Endothelial cell of umbilical vein (primary cell): ENCODE data around the gene TNFRSF12A. TPM values are rescaled to one million over a fixed set of nuclear protein-coding genes. Genes with fewer than 3 reads are reported as not detected.

Experiments used
- BruUV-seq: library from RNA; stranded (reverse); fragments of 400-500 nt; replicated peaks from 2 replicates; lab custom pipeline; 2021; lab: Mats Ljungman, UMichigan
- CTCF ChIA-PET: fragments of 300-600, 350-600 bp; sonication (Branson Sonifier 250); formaldehyde crosslinking; loops from one replicate; lab custom pipeline; 2021; ENCODE audit warnings: antibody characterized with exemption, inconsistent platforms; lab: Charles Lee
- POLR2A ChIA-PET: fragments of 300-600, 350-600 bp; sonication (Branson Sonifier 250); formaldehyde crosslinking; loops from one replicate; lab custom pipeline; 2021; ENCODE audit warnings: antibody characterized with exemption, inconsistent platforms; lab: Charles Lee
- DNase-seq: peaks from one replicate; pipeline ENCODE4 v3.0.0-alpha.2; 2011; ENCODE audit warnings: low read depth, low spot score
- FAIRE-seq: peaks from 2 replicates; lab custom pipeline; 2011; peaks lifted over from hg19 to GRCh38; lab: Jason Lieb, UNC
- H2AFZ ChIP-seq: 2 replicates; pipeline ENCODE4 v1.6.0; 2012; ENCODE audit warnings: low read depth, low read length, control low read depth, inconsistent platforms
- H3K27ac ChIP-seq: 2 replicates; pipeline ENCODE4 v1.5.1; 2011; ENCODE audit warnings: low read depth, mild to moderate bottlenecking, control low read depth, low read length, moderate library complexity; ENCODE audit not compliant: insufficient read depth
- H3K27me3 ChIP-seq, 2 experiments: 2 replicates each; pipeline versions ENCODE4 v1.6.0 to v1.6.1; 2011; ENCODE audit warnings: low read length in 2 of 2, mixed read lengths in 1 of 2; ENCODE audit not compliant: control insufficient read depth in 2 of 2, insufficient read depth in 2 of 2
- H3K36me3 ChIP-seq, 2 experiments: 2 replicates in 1 of 2; 3 replicates in 1 of 2; pipeline ENCODE4 v1.5.1; 2011; ENCODE audit warnings: low read length in 2 of 2, mild to moderate bottlenecking in 1 of 2, moderate library complexity in 1 of 2; ENCODE audit not compliant: control insufficient read depth in 2 of 2, insufficient read depth in 2 of 2; ENCODE audit errors: extremely low read depth in 1 of 2
- H3K4me1 ChIP-seq: 3 replicates; pipeline ENCODE4 v1.5.1; 2011; ENCODE audit warnings: mild to moderate bottlenecking, low read length; ENCODE audit not compliant: control insufficient read depth, insufficient read depth; ENCODE audit errors: extremely low read depth
- H3K4me2 ChIP-seq: 2 replicates; pipeline ENCODE4 v1.6.1; 2011; ENCODE audit warnings: low read length, control low read depth, mixed read lengths; ENCODE audit not compliant: insufficient read depth
- H3K4me3 ChIP-seq, 3 experiments: fragments of 200-600 bp in 1 of 3; sonication (generic), shearing (Covaris generic) in 1 of 3; replicated peaks in 1 of 3; 2 replicates each; pipeline ENCODE4 v1.5.1; 2011 to 2016; ENCODE audit warnings: control low read depth in 3 of 3, low read length in 3 of 3, mild to moderate bottlenecking in 2 of 3, inconsistent platforms in 1 of 3, low read depth in 1 of 3, moderate library complexity in 1 of 3; ENCODE audit not compliant: insufficient read depth in 1 of 3
- H3K79me2 ChIP-seq: 2 replicates; pipeline ENCODE4 v1.6.0; 2012; ENCODE audit warnings: low read length, inconsistent platforms; ENCODE audit not compliant: control insufficient read depth, insufficient read depth
- H3K9ac ChIP-seq: replicated peaks from 2 replicates; pipeline ENCODE3; 2011; ENCODE audit warnings: low read length, control low read depth; ENCODE audit not compliant: insufficient read depth; ENCODE audit errors: extremely low read depth
- H3K9me1 ChIP-seq: replicated peaks from 3 replicates; pipeline ENCODE4 v1.6.0; 2011; ENCODE audit warnings: mild to moderate bottlenecking, low read length; ENCODE audit not compliant: control insufficient read depth, insufficient read depth; ENCODE audit errors: extremely low read depth
- H3K9me3 ChIP-seq: replicated peaks from 2 replicates; pipeline ENCODE4 v1.5.1; 2012; ENCODE audit warnings: low read length, inconsistent platforms; ENCODE audit not compliant: control insufficient read depth, insufficient read depth
- H4K20me1 ChIP-seq: replicated peaks from 2 replicates; pipeline ENCODE3; 2011; ENCODE audit warnings: mild to moderate bottlenecking, low read length; ENCODE audit not compliant: control insufficient read depth, insufficient read depth; ENCODE audit errors: extremely low read depth
- EZH2 ChIP-seq: IDR thresholded peaks from 2 replicates; pipeline ENCODE4 v1.6.1; 2012; ENCODE audit warnings: borderline replicate concordance, low read depth, mild to moderate bottlenecking, moderate library complexity, low read length, inconsistent platforms; ENCODE audit not compliant: severe bottlenecking
- FOS ChIP-seq: IDR thresholded peaks from 2 replicates; pipeline ENCODE4 v1.6.1; 2011; ENCODE audit warnings: mild to moderate bottlenecking, low read length, moderate library complexity, borderline replicate concordance; ENCODE audit not compliant: insufficient read depth
- GATA2 ChIP-seq: IDR thresholded peaks from 2 replicates; pipeline ENCODE4 v1.7.0; 2011; ENCODE audit warnings: low read depth, mild to moderate bottlenecking, moderate library complexity, mixed read lengths, low read length; ENCODE audit not compliant: insufficient read length, insufficient read depth
- JUN ChIP-seq: IDR thresholded peaks from 2 replicates; pipeline ENCODE4 v1.6.1; 2011; ENCODE audit warnings: borderline replicate concordance, low read depth; ENCODE audit not compliant: insufficient read length, insufficient read depth
- MYC ChIP-seq: IDR thresholded peaks from one replicate; pipeline ENCODE4 v1.6.1; 2011; ENCODE audit warnings: mild to moderate bottlenecking, low read depth, low read length
- POLR2A ChIP-seq: IDR thresholded peaks from 2 replicates; pipeline ENCODE4 v1.6.1; 2012; ENCODE audit warnings: low read depth, mild to moderate bottlenecking, control low read depth, low read length
- POLR2AphosphoS5 ChIP-seq: IDR thresholded peaks from 2 replicates; pipeline ENCODE4 v1.6.1; 2012; ENCODE audit warnings: low read depth, mild to moderate bottlenecking, control low read depth, low read length, moderate library complexity; ENCODE audit not compliant: insufficient read depth
- dilution Hi-C: fragments of 300-500 bp; cut with MboI; formaldehyde crosslinking; loops from one replicate; pipeline ENCODE4 v1.15.0; 2019; ENCODE audit warnings: low sequenced_read_pairs; ENCODE audit not compliant: extremely low pct_ligation_motif_present
- intact Hi-C: fragments of 100-400 bp; cut with micrococcal nuclease; formaldehyde crosslinking; loops from one replicate; pipeline ENCODE4 v1.10.0; 2022
- polyA plus RNA-seq, 4 experiments: library from polyadenylated mRNA; depleted of rRNA in 3 of 4; stranded (reverse) in 3 of 4; unstranded in 1 of 4; fragments of >200 nt; gene quantifications; 2 replicates each; pipeline versions ENCODE4 v1.2.1 to v1.2.3, GENCODE V29; 2011 to 2012; ENCODE audit warnings: missing spikeins in 1 of 4
- total RNA-seq: library from RNA; stranded (reverse); gene quantifications from 2 replicates; pipeline ENCODE4 v1.2.3, GENCODE V29; 2021
- TF ChIP-seq, protein P1 (sequence below): IDR thresholded peaks from 2 replicates; pipeline ENCODE4 v1.6.1; 2011; ENCODE audit not compliant: insufficient read depth, insufficient read length
- TF ChIP-seq, protein P2 (sequence below), 2 donors: IDR thresholded peaks; 1 replicate in 1 of 2; 2 replicates in 1 of 2; pipeline ENCODE4 v1.5.1; 2011; ENCODE audit warnings: low read length in 2 of 2, mild to moderate bottlenecking in 2 of 2, moderate library complexity in 2 of 2, control low read depth in 1 of 2, inconsistent platforms in 1 of 2, low read depth in 1 of 2; ENCODE audit not compliant: insufficient read depth in 1 of 2; ENCODE audit errors: extremely low read depth in 1 of 2

The TNFRSF12A gene
- total and polyA plus RNA-seq, 2 donors (not counting 3 experiments of a cell fraction or from before 2014, with no cell fraction given), result 162 to 187 TPM

DNA sequence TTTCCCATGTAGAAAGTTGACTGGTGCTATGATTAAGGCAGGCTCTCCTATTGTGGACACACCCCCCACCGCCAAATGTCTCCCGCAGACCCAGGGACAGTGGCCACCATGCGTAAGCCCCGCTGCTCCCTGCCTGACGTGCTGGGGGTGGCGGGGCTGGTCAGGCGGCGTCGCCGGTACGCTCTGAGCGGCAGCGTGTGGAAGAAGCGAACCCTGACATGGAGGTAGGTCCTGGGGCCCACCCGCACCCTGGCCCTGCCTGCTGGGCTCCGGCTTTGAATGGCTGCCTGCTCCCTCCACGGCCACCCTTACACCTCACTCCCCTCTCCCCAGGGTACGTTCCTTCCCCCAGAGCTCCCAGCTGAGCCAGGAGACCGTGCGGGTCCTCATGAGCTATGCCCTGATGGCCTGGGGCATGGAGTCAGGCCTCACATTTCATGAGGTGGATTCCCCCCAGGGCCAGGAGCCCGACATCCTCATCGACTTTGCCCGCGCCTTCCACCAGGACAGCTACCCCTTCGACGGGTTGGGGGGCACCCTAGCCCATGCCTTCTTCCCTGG is 29.8 kb downstream of the TNFRSF12A start:
- Histone ChIP-seq H3K4me3 (no peak overlapping the region), H4K20me1 (no peaks in the 10 kb centered on the region), H3K4me2 (no peak overlapping the region), H3K27me3 (peaks cover 16 to 27% of the 10 kb centered on the region in 2 experiments), H3K79me2 (no peaks in the 10 kb centered on the region), H2AFZ (no peak overlapping the region), H3K27ac (no peak overlapping the region), H3K4me1 (peaks cover 2% of the 10 kb centered on the region), H3K36me3 (no peaks in the 10 kb centered on the region), H3K9me3 (no peaks in the 10 kb centered on the region), H3K9ac (no peak overlapping the region), H3K9me1 (no peaks in the 10 kb centered on the region)
- CTCF ChIA-PET, result interaction anchor here (3.4 to 14.7 kb wide), 2 partner anchors 19 to 80 kb away, joined by 13 to 200 read pairs; no protein-coding TSS in a partner anchor
- DNase-seq (no peak), FAIRE-seq (no peak)
- POLR2A ChIA-PET, result no interaction called here
- no peak for TF ChIP-seq GATA2
- TF ChIP-seq POLR2AphosphoS5, result no peak
- no peak for TF ChIP-seq FOS
- TF ChIP-seq EZH2, result no peak
- TF ChIP-seq, protein P1, sequence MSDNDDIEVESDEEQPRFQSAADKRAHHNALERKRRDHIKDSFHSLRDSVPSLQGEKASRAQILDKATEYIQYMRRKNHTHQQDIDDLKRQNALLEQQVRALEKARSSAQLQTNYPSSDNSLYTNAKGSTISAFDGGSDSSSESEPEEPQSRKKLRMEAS, result no peak
- TF ChIP-seq, protein P2, sequence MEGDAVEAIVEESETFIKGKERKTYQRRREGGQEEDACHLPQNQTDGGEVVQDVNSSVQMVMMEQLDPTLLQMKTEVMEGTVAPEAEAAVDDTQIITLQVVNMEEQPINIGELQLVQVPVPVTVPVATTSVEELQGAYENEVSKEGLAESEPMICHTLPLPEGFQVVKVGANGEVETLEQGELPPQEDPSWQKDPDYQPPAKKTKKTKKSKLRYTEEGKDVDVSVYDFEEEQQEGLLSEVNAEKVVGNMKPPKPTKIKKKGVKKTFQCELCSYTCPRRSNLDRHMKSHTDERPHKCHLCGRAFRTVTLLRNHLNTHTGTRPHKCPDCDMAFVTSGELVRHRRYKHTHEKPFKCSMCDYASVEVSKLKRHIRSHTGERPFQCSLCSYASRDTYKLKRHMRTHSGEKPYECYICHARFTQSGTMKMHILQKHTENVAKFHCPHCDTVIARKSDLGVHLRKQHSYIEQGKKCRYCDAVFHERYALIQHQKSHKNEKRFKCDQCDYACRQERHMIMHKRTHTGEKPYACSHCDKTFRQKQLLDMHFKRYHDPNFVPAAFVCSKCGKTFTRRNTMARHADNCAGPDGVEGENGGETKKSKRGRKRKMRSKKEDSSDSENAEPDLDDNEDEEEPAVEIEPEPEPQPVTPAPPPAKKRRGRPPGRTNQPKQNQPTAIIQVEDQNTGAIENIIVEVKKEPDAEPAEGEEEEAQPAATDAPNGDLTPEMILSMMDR (IDR thresholded peaks at IDR 0.05; ENCODE audit: extremely low read depth in 1 of 2, insufficient read depth in 1 of 2, low read depth in 1 of 2, low read length in 2 of 2), result no peak
- no peak for TF ChIP-seq JUN
- TF ChIP-seq MYC, result no peak
- no peak for TF ChIP-seq POLR2A
- BruUV-seq, result no TSS peak
- dilution Hi-C loops, result no loop called here
- intact Hi-C loops, result no loop called here
